H9 (cell line): ENCODE results near the gene CMSS1. TPM values are rescaled to one million over a fixed set of nuclear protein-coding genes. Genes with fewer than 3 reads are reported as not detected.
A peak's percentile ranks its signal among the peaks of the same experiment; 100 is the strongest.

Experiments
- DNase-seq: peaks from one replicate; pipeline ENCODE4 v3.0.0-alpha.2; 2017
- H2AFZ ChIP-seq: one replicate; pipeline ENCODE4 v1.6.1; 2013; ENCODE audit warnings: mild to moderate bottlenecking, low read length, control low read depth, moderate library complexity
- H2AK5ac ChIP-seq: 2 replicates; pipeline ENCODE4 v1.6.1; 2013; ENCODE audit warnings: low read length, control low read depth, mixed read lengths; ENCODE audit not compliant: insufficient read length
- H2BK120ac ChIP-seq: one replicate; pipeline ENCODE4 v1.6.1; 2013; ENCODE audit warnings: low read depth, mild to moderate bottlenecking, low read length, control low read depth, inconsistent platforms; ENCODE audit not compliant: poor library complexity, severe bottlenecking
- H2BK12ac ChIP-seq: 2 replicates; pipeline ENCODE4 v1.6.1; 2013; ENCODE audit warnings: low read length, control low read depth, mixed read lengths, low read depth; ENCODE audit not compliant: insufficient read length
- H2BK15ac ChIP-seq: 2 replicates; pipeline ENCODE4 v1.6.1; 2013; ENCODE audit warnings: low read depth, low read length, control low read depth
- H2BK20ac ChIP-seq: one replicate; pipeline ENCODE4 v1.6.1; 2013; ENCODE audit warnings: low read depth, mild to moderate bottlenecking, low read length, control low read depth, inconsistent platforms; ENCODE audit not compliant: poor library complexity, severe bottlenecking
- H2BK5ac ChIP-seq: 2 replicates; pipeline ENCODE4 v1.6.1; 2013; ENCODE audit warnings: low read length, control low read depth, mixed read lengths; ENCODE audit not compliant: insufficient read length
- H3K14ac ChIP-seq: 2 replicates; pipeline ENCODE4 v1.6.1; 2013; ENCODE audit warnings: low read length, control low read depth; ENCODE audit not compliant: insufficient read depth
- H3K18ac ChIP-seq: 2 replicates; pipeline ENCODE4 v1.6.1; 2013; ENCODE audit warnings: low read depth, mild to moderate bottlenecking, mixed read lengths, low read length, control low read depth; ENCODE audit not compliant: insufficient read length
- H3K23ac ChIP-seq: 2 replicates; pipeline ENCODE4 v1.6.1; 2013; ENCODE audit warnings: low read length, control low read depth, mixed read lengths, low read depth; ENCODE audit not compliant: insufficient read length
- H3K23me2 ChIP-seq: 2 replicates; pipeline ENCODE4 v1.6.1; 2013; ENCODE audit warnings: low read depth, mild to moderate bottlenecking, mixed read lengths, low read length, control low read depth; ENCODE audit not compliant: insufficient read length, poor library complexity, severe bottlenecking
- H3K27ac ChIP-seq: 2 replicates; pipeline ENCODE4 v1.5.1; 2013; ENCODE audit warnings: low read length, control low read depth, mixed read lengths, low read depth; ENCODE audit not compliant: insufficient read length
- H3K27me3 ChIP-seq: 2 replicates; pipeline ENCODE4 v1.6.1; 2013; ENCODE audit warnings: low read length, control low read depth, inconsistent platforms; ENCODE audit not compliant: insufficient read depth
- H3K4ac ChIP-seq: 2 replicates; pipeline ENCODE4 v1.6.1; 2013; ENCODE audit warnings: low read depth, mild to moderate bottlenecking, control low read depth, inconsistent platforms, low read length, moderate library complexity
- H3K4me1 ChIP-seq: 2 replicates; pipeline ENCODE4 v1.6.1; 2013; ENCODE audit warnings: low read length, control low read depth, inconsistent platforms; ENCODE audit not compliant: insufficient read depth
- H3K4me2 ChIP-seq: 2 replicates; pipeline ENCODE4 v1.6.1; 2013; ENCODE audit warnings: low read length, control low read depth, mixed read lengths; ENCODE audit not compliant: insufficient read length, insufficient read depth
- H3K56ac ChIP-seq: 2 replicates; pipeline ENCODE4 v1.6.1; 2013; ENCODE audit warnings: low read depth, mild to moderate bottlenecking, mixed read lengths, low read length, control low read depth; ENCODE audit not compliant: insufficient read length
- H3K79me1 ChIP-seq: 2 replicates; pipeline ENCODE4 v1.6.1; 2013; ENCODE audit warnings: low read depth, mild to moderate bottlenecking, moderate library complexity, low read length, control low read depth, inconsistent platforms; ENCODE audit not compliant: insufficient read depth, poor library complexity, severe bottlenecking
- H3K79me2 ChIP-seq: 2 replicates; pipeline ENCODE4 v1.6.1; 2013; ENCODE audit warnings: low read length, control low read depth, inconsistent platforms; ENCODE audit not compliant: insufficient read depth
- H3K9ac ChIP-seq: 2 replicates; pipeline ENCODE4 v1.6.1; 2013; ENCODE audit warnings: low read length, control low read depth, mixed read lengths; ENCODE audit not compliant: insufficient read length; ENCODE audit errors: extremely low read depth
- H3K9me3 ChIP-seq: one replicate; pipeline ENCODE4 v1.6.1; 2013; ENCODE audit warnings: low read depth, low read length, inconsistent platforms; ENCODE audit not compliant: control insufficient read depth
- H3T11ph ChIP-seq: one replicate; pipeline ENCODE4 v1.6.1; 2013; ENCODE audit warnings: mild to moderate bottlenecking, low read length, control low read depth, inconsistent platforms
- H4K20me1 ChIP-seq: one replicate; pipeline ENCODE4 v1.6.1; 2013; ENCODE audit not compliant: control insufficient read depth, insufficient read length, insufficient read depth
- H4K5ac ChIP-seq: 2 replicates; pipeline ENCODE4 v1.6.1; 2013; ENCODE audit warnings: low read depth, mild to moderate bottlenecking, mixed read lengths, low read length, control low read depth; ENCODE audit not compliant: insufficient read length
- H4K8ac ChIP-seq: replicated peaks from 2 replicates; pipeline ENCODE4 v1.6.1; 2013; ENCODE audit warnings: low read length, control low read depth, mixed read lengths, low read depth; ENCODE audit not compliant: insufficient read length
- H4K91ac ChIP-seq: 2 replicates; pipeline ENCODE4 v1.6.1; 2013; ENCODE audit warnings: low read depth, mild to moderate bottlenecking, moderate library complexity, mixed read lengths, low read length, control low read depth; ENCODE audit not compliant: insufficient read length
- H3K27ac Mint-ChIP-seq, 3 experiments: 2 replicates in 2 of 3; 3 replicates in 1 of 3; pipeline ENCODE4 v1.8.0; 2020 to 2021; ENCODE audit warnings: mixed read lengths in 3 of 3, mild to moderate bottlenecking in 1 of 3, moderate library complexity in 1 of 3
- H3K27me3 Mint-ChIP-seq: 2 replicates; pipeline ENCODE4 v1.8.0; 2021; ENCODE audit warnings: low read depth, mild to moderate bottlenecking, moderate library complexity, mixed read lengths
- H3K36me3 Mint-ChIP-seq, 3 experiments: 2 replicates in 2 of 3; 3 replicates in 1 of 3; pipeline ENCODE4 v1.8.0; 2020 to 2021; ENCODE audit warnings: low read depth in 3 of 3, mixed read lengths in 3 of 3; ENCODE audit not compliant: insufficient read depth in 1 of 3
- H3K4me1 Mint-ChIP-seq, 2 experiments: 2 replicates each; pipeline ENCODE4 v1.8.0; 2020; ENCODE audit warnings: mixed read lengths in 2 of 2
- H3K4me3 Mint-ChIP-seq, 2 experiments: 2 replicates in 1 of 2; 3 replicates in 1 of 2; pipeline ENCODE4 v1.8.0; 2020 to 2021; ENCODE audit warnings: mild to moderate bottlenecking in 2 of 2, mixed read lengths in 2 of 2, moderate library complexity in 1 of 2
- H3K9me3 Mint-ChIP-seq, 2 experiments: 2 replicates in 1 of 2; 3 replicates in 1 of 2; pipeline ENCODE4 v1.8.0; 2020; ENCODE audit warnings: mild to moderate bottlenecking in 2 of 2, mixed read lengths in 2 of 2, moderate library complexity in 1 of 2
- WGBS: extraction: QIAGEN DNeasy Blood & Tissue Kit; methylation state at CpG from one replicate; pipeline ENCODE4 v1.1.7; 2013; ENCODE audit warnings: missing lambda C conversion rate, low lambda C conversion rate, mixed read lengths; ENCODE audit not compliant: insufficient read length; ENCODE audit errors: extremely low coverage; 5-methylcytosine and 5-hydroxymethylcytosine counted together
- total RNA-seq: library from RNA; stranded (reverse); gene quantifications from 2 replicates; pipeline ENCODE4 v1.2.1, GENCODE V29; 2021
- TF ChIP-seq, protein P1 (sequence below): fragments of 200-600 bp; sonication (generic); conservative IDR thresholded peaks from 3 replicates; pipeline ENCODE4 v1.8.0; 2021; ENCODE audit warnings: antibody characterized with exemption, mild to moderate bottlenecking

CMSS1 gene
- total RNA-seq, 1 experiment from 2014 or later: 61.8 TPM

DNA sequence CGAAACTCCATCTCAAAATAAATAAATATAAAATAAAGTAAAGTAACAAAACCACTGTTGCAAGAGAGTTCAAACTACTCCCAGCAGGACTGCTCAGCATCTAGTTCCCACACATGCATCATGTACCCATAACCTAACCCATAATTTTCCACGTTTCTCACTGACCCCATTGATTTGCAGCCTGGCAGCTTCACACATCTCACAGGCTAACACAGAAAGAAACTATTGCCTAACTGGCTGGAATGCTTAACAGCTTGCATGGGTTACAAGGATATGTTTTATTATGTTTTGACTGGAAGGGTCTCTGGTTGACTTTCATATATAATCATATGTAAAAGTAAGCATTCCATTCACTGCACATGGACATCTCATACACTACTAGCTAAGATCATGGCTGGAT lies 387.5 kb downstream of the CMSS1 start:
- Mint-ChIP-seq H3K9me3 (peaks cover 4% of the 10 kb centered on the region in 2 experiments; a peak in 3 of 5 replicates), H3K36me3 (no peaks in the 10 kb centered on the region; a peak in 1 of 7 replicates), H3K27ac (no peak overlapping the region; a peak in 1 of 7 replicates), H3K4me1 (peaks cover 7 to 13% of the 10 kb centered on the region in 2 experiments), H3K27me3 (peaks cover 5% of the 10 kb centered on the region), H3K4me3 (no peak overlapping the region)
- Histone ChIP-seq H3K9ac (no peak overlapping the region), H2BK20ac (no peak overlapping the region), H3K79me1 (no peaks in the 10 kb centered on the region), H3K18ac (no peak overlapping the region), H4K20me1 (no peaks in the 10 kb centered on the region), H3K4me1 (peaks cover 8% of the 10 kb centered on the region), H3K27ac (no peak overlapping the region), H4K5ac (no peak overlapping the region), H2BK15ac (no peak overlapping the region), H3K56ac (no peak overlapping the region), H3K9me3 (no peaks in the 10 kb centered on the region), H3K14ac (no peak overlapping the region), H3K4me2 (no peak overlapping the region), H2BK5ac (no peak overlapping the region), H2AFZ (no peak overlapping the region), H3K27me3 (no peaks in the 10 kb centered on the region), H3K79me2 (no peaks in the 10 kb centered on the region), H3T11ph (no peak overlapping the region), H2AK5ac (no peak overlapping the region), H2BK120ac (peak overlapping the region; percentile 9), H3K23me2 (no peaks in the 10 kb centered on the region), H3K23ac (no peak overlapping the region), H4K8ac (no peak overlapping the region), H3K4ac (no peak overlapping the region), H4K91ac (no peak overlapping the region), H2BK12ac (no peak overlapping the region)
- DNase-seq: no peak
- WGBS: no CpG with 5 or more reads among the region's 2 CpGs
- TF ChIP-seq, protein P1, sequence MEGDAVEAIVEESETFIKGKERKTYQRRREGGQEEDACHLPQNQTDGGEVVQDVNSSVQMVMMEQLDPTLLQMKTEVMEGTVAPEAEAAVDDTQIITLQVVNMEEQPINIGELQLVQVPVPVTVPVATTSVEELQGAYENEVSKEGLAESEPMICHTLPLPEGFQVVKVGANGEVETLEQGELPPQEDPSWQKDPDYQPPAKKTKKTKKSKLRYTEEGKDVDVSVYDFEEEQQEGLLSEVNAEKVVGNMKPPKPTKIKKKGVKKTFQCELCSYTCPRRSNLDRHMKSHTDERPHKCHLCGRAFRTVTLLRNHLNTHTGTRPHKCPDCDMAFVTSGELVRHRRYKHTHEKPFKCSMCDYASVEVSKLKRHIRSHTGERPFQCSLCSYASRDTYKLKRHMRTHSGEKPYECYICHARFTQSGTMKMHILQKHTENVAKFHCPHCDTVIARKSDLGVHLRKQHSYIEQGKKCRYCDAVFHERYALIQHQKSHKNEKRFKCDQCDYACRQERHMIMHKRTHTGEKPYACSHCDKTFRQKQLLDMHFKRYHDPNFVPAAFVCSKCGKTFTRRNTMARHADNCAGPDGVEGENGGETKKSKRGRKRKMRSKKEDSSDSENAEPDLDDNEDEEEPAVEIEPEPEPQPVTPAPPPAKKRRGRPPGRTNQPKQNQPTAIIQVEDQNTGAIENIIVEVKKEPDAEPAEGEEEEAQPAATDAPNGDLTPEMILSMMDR: no peak
